NOMO-1 treated with DMSO at 0.1 percent for 48 hours (cell line): ENCODE data around the gene LGI4.
"Not testable (repeated sequence)": the region's sequence is repeated elsewhere in the genome, so short reads cannot be mapped to it uniquely, and the experiment has no call there.

Experiments used
- DNase-seq: peaks from one replicate; lab custom pipeline; 2025; ENCODE audit not compliant: unreplicated experiment; lab: John Stamatoyannopoulos, UW

LGI4 gene

DNA sequence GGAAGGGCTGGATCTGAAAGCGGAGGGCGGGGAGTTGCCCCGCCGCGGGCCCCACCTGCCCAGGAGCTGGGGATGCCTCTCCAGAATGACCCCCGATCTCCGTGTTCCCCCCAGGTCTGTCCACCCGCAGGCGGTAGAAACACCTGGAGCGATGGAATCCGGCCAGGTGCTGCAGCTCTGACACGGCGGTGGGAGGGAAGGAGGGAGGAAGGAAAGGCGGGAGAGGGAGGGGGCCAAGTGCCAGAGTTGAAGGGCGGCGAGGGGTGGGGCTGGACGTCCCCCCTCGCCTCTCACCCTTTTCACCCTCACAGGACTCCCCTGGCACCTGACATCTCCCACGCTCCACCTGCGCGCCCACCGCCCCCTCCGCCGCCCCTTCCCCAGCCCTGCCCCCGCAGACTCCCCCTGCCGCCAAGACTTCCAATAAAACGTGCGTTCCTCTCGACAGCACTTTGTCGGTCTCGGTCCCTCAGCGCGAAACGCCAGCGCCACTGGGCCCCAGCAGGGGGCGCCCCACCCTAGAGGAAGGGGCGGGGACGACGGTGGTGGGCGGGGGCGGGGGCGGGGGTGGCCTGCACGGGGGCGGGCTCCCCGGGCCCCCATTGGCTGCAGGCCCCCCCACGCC, 7.9 kb upstream of the LGI4 start:
- peak; percentile 33 for DNase-seq

DNA sequence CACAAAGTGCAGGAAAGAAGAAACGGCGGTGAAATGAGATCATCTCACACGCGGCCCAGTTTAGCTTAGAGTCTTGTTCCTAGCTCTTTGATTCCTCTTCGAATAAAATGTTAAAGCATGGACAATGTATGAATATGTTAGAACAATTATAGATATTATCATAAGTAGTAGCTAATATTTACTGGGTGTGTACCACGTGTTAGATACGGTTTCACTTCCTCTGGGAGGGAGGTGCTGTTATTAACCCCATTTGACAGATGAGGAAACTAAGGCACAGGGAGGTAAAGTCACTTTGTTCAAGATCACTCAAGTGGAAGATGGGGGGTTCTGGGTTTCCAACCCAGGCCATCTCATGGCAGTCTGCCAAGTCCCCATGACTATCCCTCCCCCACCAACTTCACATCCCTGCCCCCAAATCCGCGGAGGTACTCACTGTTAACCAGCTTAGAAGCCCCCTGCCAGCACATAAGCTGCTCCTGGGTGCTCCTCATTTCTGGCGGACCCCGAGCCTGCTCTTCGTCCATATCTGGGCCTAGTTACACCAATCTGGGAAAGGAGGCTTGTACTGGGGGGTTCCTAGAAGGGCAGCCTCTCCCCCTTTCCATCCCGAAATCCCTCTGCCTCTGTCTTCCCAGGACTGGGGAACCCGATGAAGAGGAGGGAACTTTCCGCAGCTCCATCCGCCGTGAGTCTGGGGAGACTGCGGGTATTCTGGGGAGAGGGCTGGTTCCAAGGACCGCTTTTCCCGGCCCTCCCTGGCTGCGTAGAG, 7.2 kb upstream of the LGI4 start:
- peak; percentile 26 for DNase-seq

DNA sequence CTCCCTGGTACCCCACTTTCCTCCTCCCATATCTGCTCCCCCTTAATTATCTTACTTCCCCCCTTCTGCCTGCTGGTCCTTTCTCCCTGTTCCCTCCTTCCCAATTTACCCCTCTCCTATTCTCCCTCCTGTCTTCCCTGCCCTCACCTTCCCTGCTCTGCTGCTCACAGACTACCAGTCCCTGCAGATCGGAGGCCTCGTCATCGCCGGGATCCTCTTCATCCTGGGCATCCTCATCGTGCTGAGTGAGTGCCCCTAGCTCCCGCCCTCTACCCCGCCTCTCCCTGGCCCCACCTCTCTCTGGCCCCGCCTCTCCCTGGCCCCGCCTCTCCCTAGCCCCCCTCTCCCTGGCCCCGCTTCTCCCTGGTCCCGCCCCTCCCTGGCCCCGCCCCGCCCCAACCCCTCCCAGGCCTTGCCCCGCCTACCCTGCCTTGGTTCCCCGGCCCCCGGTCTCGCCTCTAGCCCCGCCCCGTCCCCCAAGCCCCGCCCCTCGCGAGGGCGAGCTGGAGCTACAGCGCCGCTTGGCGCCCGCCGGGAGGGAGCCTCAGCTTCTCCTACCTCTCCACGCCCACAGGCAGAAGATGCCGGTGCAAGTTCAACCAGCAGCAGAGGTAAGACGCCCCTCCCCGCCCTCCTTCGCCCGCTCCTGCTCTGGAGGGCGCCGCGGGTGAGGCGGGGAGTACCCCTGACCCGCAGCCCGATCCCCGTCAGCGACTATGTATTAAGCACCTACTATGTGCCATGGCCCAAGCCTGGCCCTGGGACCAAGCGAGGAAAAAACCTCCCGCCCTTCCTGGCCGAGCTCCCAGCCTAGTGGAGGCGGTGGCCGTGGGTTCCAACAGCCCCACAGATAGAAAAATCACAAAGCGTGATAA, 6.3 kb upstream of the LGI4 start:
- peak; percentile 74 for DNase-seq

DNA sequence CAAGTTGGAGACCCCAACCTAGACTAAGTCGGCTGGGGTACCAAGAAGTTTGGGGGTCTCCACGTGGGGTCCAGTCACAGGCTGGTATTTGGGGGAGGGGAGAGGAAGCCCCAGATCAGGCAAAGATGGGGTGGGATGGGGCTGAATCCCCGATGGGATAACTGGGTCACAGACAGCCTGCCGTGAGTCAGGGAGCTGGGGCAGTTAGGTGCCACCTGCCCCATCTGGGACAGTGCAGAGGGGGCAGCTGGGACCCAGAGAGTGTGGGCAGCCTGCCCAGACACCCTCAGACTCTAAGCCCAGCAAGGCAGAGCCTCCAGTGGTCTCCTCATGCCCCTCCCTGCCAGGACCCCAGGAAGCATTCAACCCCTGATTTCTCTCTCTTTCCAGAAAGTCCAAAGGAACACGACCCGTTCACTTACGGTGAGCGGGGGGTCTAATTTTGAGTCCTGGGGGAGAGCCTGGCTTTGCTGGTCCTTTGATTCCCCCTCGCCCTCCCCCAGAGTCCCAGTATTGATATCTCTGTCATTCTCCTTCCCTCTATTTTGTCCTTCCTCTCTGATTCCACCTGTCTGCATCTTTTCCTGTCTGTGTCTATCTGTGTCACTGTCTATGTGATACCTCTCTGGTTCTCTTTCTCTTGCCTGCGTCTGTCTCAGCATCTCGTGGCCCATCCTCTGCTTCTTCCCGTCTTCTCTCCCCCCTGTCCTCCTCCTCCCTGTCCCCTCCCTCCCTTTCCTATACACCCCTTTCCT, 5.5 kb upstream of the LGI4 start:
- no peak for DNase-seq

DNA sequence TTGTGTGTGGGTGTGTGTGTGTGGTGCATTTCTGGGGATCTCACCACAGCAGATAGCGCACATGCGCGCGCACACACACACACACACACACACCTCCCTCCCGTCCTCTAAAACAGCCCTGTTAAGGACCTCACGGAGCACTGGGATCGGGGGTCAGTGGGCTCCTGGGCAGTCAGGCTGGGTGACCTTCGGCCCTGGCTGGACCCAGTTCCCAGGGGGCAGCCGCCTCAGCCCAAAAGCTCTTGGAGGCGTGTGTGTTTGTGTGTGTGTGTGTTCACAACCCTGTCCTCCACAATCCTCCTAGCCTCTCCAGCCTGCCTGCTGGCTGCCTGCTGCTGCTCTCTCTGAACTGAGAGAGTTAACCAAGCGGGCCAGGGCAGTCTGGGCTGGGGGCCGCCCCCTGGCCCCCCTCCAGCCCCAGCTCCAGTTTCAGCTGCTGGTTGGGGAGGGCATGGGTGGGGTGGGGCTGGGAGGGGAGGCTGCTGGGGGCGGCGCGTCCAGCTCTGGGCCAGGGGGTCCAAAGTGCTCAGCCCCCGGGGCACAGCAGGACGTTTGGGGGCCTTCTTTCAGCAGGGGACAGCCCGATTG, 3.5 kb upstream of the LGI4 start, which contains the start of gene FXYD1:
FXYD1 (plus strand) TSS at position 520 of the 588 bp plus-strand sequence. CDS start 1,256 bp downstream, outside the sequence.
- DNase-seq, result no peak

DNA sequence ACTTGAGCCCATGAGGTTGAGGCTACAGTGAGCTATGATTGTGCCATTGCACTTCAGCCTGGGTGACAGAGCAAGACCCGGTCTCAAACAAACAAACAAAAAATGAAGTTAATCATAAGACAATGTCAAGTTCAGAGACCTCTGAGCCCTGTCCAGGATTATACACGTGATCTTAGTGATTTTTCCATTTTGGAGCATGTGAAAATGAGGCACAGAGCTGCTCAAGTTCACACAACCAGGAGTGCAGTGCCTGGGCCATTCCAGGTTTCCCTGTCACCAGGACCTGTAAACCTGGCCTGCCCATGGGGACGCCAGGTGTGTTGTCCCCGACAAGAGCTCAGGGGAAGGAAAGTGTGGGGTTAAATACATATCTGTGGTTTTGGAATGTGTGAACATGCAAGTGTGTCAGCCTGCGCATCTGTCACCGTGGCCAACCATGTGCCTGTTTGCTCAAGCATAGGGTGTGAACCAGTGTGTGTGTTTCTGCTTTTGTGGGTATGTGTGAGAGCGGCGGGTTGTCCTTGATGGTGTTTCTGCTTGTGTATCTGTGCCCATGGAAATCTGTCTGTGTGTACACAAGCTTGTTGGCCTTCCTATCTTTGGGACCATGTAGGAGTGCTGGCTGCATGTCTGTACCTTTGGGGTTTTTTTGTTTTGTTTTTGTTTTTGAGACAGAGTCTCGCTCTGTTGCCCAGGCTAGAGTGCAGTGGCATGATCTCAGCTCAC, 2.3 kb upstream of the LGI4 start:
- DNase-seq, result no peak

DNA sequence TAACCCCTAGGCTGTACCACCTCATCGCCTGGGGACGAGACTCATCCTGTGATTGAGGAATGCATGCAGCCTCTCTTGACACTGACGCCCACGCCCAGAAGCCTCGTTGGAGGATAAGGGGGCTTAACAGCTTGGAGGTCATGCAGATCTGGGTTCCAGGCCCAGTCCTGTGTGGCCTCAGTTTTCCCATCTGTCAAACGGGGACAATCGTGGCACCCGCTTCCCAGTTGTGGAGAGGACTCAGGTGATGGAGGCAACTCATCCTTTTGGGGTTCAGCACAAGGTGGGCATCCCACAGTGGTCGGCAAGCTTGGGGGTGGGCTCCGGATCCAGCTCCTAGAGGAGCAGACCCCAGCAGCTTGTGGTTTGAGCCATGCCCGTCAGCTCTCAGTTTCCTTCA, 1.4 kb upstream of the LGI4 start:
- no peak for DNase-seq

DNA sequence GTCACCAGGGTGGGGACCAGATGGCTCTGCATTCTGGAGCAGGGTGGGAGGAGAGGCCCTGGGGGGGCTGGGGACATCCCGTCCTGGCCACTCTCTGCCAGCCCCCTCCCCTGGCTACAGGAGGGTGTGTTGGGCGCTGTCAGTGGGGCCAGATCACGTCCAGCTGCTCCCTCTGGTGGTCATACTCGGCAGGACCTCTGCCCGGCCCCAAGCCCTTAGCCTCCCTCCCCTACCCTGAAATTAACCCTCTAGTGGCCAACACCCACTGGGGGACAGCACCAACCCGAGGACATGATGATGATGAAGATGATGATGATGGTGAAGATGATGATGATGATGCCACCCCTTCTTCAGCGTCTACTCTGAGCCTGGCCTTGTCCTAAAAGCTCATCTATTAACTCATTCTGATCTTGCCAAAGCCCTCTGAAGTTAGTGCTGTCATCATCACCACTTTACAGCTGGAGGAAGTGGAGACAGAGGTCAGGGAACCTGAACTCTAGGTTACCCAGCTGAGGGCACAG, 590 bp upstream of the LGI4 start:
- peak; percentile 35 for DNase-seq

DNA sequence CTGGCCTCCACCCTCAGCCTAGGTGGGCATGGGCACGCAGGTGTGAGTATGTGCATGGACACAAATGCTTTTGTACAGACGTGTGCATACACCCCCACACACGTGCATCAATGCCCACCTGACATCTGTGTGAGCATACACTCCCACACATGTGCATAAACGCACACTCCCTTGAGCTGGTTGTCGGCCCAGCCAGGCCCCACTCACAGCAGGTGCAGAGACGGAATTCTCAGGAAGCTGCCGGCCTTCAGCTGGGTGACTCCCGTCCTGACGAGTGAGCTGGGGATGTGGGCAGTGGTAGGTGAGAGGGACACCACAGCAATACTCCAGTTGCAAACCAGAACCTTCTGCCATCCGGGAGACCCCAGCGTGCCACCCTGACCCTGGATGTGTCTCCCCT, 1.0 kb downstream of the LGI4 start:
- DNase-seq, result no peak

DNA sequence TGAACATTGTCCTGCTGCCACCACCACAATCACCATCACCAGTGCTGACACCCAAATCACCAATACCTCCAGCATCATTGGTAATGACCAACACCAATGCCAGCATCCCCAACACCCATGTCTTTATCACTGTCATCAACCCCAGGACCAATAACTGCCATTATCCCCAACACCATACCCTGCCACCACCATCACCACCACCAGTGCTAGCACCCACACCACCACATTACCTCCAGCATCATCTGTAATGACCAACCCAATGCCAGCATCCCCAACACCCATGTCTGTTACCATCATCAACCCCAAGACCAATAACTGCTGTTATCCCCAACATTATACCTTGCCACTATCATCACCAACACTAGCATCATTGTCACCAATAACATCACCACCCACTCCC, 2.6 kb downstream of the LGI4 start:
- DNase-seq, result no peak

DNA sequence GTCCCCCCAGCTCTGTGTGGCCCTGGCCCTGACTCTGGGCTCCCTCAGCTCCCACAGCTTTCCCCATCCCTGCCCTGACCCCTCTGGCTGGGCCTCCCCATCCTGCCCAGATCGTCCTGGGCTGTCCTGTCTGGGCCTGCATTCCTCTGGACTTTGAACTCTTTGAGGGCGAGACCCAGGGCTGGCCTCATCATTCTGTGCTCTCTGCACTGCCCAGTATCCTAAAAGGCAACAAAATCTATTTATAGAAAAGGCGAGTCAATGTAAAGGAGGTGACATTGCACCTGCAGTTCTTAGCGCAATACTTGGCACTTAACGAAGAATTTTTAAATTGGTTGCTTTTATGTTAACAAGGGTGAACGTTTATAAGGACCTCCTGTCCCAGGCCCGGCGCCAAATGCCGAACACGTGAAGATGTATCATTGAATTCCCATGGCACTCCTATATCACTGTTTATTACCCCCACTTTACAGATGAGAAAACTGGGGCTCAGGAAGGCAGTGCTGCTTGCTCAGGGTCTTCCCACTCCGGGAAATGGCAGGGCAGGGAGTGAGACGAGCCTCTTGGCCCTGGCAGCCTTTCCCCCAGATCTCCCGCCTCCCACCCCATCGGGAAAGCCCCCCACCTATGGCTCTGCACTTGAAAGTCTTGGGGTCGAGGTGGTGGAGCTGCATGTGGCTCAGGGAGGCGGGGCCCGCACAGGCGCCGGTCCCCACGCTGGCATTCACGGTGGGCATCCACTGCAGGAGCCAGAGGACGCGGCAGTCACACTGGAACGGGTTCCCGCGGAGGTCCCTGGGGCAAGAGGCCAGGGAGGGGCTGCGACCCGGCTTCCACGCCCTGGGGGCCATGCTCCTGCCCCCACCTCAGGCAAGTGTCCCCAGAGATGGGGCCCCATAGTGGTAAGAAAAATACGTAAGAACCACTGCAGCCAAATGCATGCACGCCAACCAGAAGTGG, 3.8 kb downstream of the LGI4 start:
- DNase-seq, result no peak

DNA sequence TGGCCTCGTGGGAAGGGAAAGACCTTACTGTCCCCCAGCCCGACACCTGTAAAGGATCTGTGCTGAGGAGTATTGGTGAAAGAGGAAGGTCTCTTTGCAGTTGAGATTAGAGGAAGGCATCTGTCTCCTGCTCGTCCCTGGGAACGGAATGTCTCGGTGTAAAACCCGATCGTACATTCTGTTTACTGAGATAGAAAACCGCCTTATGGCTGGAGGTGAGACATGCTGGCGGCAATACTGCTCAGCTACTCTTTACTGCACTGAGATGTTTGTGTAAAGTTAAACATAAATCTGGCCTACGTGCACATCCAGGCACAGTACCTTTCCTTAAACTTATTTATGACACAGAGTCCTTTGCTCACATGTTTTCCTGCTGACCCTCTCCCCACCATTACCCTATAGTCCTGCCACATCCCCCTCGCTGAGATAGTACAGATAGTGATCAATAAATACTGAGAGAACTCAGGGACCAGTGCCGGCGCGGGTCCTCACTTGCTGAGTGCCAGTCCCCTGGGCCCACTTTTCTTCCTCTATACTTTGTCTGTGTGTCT, 5.1 kb downstream of the LGI4 start:
- DNase-seq, result not testable (repeated sequence)

DNA sequence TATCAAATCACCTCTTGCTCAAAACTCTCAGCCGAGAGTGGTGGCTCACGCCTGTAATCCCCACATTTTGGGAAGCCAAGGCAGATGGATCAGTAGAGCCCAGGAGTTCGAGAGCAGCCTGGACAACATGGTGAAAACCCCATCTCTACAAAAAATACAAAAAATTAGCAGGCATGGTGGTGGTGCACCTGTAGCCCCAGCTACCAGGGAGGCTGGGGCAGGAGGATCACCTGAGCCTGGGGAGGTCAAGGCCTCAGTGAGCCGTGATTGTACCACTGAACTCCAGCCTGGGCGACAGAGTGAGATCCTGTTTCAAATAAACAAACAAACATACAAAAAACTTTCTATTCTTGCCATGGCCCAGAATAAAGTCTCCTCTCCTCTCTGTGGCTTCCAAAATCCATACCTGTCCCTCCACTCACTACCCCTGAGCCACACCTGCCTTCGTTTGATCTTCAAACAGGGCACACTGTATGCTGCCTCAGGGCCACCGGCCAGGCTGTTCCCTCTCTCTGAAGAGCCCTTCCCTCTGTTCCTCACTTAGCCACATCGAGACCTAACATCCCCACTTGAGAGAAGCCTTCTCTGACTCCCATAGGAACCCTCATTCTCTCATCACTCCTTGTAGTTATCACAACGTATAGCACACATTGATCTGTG, 6.3 kb downstream of the LGI4 start:
- no peak for DNase-seq

DNA sequence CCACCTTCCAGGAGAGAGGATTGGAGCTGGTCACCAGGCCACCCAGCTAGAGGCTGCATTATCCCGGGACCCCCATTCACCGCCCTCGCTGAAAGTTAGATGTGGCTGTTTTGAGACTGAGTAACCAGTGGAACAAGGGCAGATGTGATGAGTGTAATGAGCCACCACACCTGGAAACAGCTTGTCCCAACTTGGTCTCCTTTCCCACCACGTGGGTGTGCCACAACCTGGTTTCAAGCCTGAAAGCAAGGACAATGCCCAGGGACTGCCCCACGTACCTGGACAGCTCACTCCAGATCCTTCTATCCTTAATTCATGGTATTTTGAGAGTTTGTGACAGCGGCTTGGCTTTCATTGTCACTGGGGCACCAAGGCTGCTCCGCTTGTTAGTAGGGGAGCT, 7.0 kb downstream of the LGI4 start:
- DNase-seq, result no peak

DNA sequence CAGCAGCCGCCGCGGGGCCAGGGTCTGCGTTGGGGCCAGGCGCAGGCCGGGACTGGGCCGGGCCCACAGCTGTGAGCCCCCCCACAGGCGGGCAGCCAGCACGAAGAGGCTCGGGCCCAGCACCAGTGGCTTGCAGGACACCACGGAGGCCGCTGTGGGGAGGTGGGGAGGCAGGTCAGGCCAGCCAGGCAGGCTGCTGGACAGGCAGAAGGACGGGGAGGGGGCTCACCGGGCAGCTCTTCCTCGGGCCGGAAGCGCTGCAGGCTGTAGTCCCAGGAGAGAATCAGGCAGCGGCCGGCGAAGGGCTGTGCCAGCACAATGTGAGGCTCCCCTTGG, 8.3 kb downstream of the LGI4 start:
- DNase-seq, result no peak

DNA sequence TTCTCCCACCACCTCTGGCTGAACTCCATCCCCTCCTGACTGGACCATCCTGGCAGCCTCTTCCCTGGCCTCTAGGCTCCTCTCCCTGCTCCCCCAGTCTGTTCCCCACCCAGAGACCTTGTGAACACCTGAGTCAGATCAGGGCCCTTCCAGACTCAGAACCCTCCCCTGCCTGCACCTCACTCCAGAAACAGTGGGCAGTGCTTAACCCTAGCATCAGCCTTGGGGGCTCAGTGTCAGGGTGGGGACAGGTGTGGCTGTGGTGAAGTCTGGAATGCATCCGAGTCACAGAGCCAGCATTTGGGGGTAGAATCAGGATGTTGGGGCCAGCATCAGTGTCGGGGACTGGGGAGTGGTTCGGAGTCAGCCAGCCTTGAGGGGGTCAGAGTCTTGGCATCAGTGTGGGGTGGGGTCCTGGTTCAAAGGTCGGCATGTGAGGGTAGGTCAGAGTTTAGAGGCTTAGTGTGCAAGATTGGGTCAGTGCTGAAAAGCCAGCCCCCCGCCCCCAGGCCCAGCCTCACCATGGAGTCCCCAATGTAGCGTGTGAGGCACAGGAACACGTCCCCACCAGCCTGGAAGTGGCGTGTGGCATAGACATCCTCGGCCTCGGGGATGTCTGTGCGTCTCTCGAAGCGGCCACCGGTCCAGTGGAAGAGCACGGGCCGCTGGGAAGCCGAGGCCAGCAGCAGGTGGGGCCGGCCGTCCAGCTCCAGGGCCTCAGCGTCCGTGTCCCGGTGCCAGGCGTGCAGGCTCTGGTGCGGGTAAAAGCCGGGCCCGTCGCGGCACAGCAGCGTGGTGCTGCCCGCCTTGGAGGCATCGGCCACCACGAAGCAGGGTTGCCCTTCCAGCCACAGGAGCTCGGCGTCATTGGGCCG, 8.9 kb downstream of the LGI4 start:
- DNase-seq, result no peak

DNA sequence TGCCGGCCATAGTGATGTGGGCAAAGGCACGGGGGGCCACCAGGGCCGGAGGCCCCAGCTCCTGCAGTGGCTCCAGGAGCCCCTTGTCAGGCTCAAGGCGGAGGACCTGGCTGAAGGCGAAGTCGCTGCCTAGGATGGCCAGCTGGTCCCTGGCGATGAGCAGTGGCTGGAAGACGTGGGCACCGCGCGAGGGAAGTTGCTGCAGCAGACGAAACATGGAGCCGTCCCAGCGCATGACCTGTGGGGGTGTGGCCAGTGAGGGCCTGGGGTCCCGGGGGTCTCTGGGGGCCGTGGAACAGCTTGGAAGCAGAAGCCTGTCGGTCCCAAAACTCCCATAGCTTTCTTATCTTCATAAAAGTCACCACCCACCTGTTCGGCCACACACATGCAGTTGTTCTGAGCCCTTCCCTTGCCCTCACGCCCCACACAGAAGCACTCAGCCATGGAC, 9.6 kb downstream of the LGI4 start:
- no peak for DNase-seq
